Activated CD8-positive, alpha-beta memory T cell treated with anti-CD3 and anti-CD28 coated beads for 36 hours (primary cell): ENCODE data around the gene SLC35E1. TPM values are rescaled to one million over a fixed set of nuclear protein-coding genes. Genes with fewer than 3 reads are reported as not detected.

Source experiments
- CTCF ChIA-PET: fragments of 350-600 bp; sonication (Branson Sonifier 250); formaldehyde crosslinking; loops from one replicate; lab custom pipeline; 2021; ENCODE audit warnings: antibody characterized with exemption; lab: Charles Lee
- POLR2A ChIA-PET: fragments of 350-600 bp; sonication (Branson Sonifier 250); formaldehyde crosslinking; loops from one replicate; lab custom pipeline; 2021; ENCODE audit warnings: antibody characterized with exemption; lab: Charles Lee
- total RNA-seq, 2 experiments: library from RNA; stranded (reverse); gene quantifications; one replicate each; pipeline ENCODE4 v1.2.3, GENCODE V29; 2021

SLC35E1 gene
- 10 to 100 TPM; 54.3 to 56.1 TPM for total RNA-seq

- CTCF ChIA-PET, result interaction anchor here (0.9 to 2.1 kb wide), 3 partner anchors 13 to 54 kb away, joined by 3 to 14 read pairs (median 6); no protein-coding TSS in a partner anchor
- POLR2A ChIA-PET, result interaction anchor here (0.6 to 1.2 kb wide), 2 partner anchors 13 to 15 kb away, joined by 4 to 8 read pairs; no protein-coding TSS in a partner anchor
Measured at GRCh38 chr19:16572332-16573211, at the start of gene SLC35E1. SLC35E1 (minus strand) TSS chr19:16572415; CDS start chr19:16572364, 51 bp downstream.

GRCh38 chr19:16621165-16621800, 49.1 kb upstream of the SLC35E1 start:
- ChIA-PET POLR2A (no interaction called here), CTCF (no interaction called here)

DNA sequence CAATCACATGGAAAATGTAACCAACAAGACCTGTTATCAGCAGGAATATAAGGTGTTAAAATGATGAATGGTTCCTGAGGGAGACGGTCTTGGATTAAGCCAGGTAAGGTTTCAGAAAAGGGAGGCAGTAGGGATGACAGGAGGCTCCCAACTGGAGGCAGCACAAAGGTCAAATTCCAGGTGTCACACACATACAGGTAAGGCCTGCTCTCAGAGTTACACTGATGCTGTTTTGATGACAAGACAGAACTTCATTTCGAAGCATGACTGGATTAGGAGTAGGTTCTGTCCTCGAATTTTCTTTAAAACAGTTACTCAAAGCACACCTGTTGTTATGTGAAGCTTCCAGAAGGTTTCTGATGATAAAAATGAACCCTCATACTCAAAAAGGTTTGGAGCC, 48.4 kb upstream of the SLC35E1 start:
- ChIA-PET CTCF (interaction anchor here (0.6 kb wide), 1 partner anchor 66 kb away, joined by 3 read pairs; no protein-coding TSS in a partner anchor), POLR2A (no interaction called here)

DNA sequence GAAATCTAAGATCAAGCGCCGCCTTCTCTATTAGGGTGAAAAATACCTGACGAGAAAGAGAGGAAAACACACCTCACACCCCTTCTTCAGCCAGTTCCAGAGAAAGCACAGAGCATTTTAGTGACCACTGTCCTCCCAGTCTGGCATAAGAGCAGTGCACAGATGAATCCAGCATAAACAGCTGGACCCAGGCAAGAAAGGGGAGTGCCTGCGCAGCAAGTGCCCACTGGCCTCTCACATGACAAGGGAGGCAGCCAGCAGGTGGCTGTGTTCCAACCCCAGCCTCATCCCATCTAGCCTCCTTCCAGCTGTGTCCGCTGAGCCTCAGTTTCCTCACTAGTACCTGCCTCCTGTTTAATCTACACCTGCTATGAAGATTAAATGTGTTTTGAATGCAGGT, 47.8 kb upstream of the SLC35E1 start:
- ChIA-PET POLR2A (no interaction called here), CTCF (no interaction called here)

GRCh38 chr19:16619457-16619856, 47.2 kb upstream of the SLC35E1 start:
- ChIA-PET POLR2A (no interaction called here), CTCF (no interaction called here)

DNA sequence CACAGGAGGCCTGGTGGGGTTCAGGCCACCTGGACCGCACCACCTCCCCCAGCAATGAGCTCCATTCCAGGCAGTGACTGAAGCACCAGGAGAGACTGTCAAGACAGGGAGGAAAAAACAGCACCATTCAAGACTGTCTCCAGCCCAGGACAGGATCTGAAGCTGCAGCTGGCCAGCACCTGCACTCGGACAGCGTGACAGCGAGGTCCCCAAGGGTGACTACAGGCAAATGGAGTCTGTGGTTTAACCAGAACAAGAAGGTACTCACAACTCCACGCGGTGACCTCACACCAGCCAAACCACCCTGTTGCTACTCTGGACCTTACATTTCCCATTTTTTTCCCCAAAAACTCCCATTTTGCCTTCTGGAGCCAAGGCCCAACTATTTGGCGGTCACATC, 46.0 kb upstream of the SLC35E1 start:
- POLR2A ChIA-PET, result interaction anchor here (0.5 kb wide), 1 partner anchor 24 kb away, joined by 5 read pairs; no protein-coding TSS in a partner anchor
- CTCF ChIA-PET, result interaction anchor here (0.7 to 1.2 kb wide), 2 partner anchors 34 to 49 kb away, joined by 3 to 4 read pairs; no protein-coding TSS in a partner anchor

- POLR2A ChIA-PET, result no interaction called here
Measured at GRCh38 chr19:16615808-16616207, 43.6 kb upstream of the SLC35E1 start.

GRCh38 chr19:16614941-16615340, 42.7 kb upstream of the SLC35E1 start:
- POLR2A ChIA-PET, result interaction anchor here (0.6 to 0.7 kb wide), 2 partner anchors 40 to 121 kb away, joined by 3 to 4 read pairs; no protein-coding TSS in a partner anchor
- CTCF ChIA-PET, result no interaction called here

More at GRCh38 chr19:16615808-16616207, 43.6 kb upstream of the SLC35E1 start:
- CTCF ChIA-PET, result interaction anchor here (0.6 kb wide), 2 partner anchors 521 to 651 kb away, joined by 3 read pairs; no protein-coding TSS in a partner anchor

GRCh38 chr19:16613841-16614240, 41.6 kb upstream of the SLC35E1 start:
- ChIA-PET CTCF (no interaction called here), POLR2A (no interaction called here)

GRCh38 chr19:16612636-16613035, 40.4 kb upstream of the SLC35E1 start:
- POLR2A ChIA-PET, result no interaction called here

GRCh38 chr19:16611121-16611520, 38.9 kb upstream of the SLC35E1 start:
- POLR2A ChIA-PET, result no interaction called here
- CTCF ChIA-PET, result no interaction called here

More at GRCh38 chr19:16612636-16613035, 40.4 kb upstream of the SLC35E1 start:
- CTCF ChIA-PET, result no interaction called here

DNA sequence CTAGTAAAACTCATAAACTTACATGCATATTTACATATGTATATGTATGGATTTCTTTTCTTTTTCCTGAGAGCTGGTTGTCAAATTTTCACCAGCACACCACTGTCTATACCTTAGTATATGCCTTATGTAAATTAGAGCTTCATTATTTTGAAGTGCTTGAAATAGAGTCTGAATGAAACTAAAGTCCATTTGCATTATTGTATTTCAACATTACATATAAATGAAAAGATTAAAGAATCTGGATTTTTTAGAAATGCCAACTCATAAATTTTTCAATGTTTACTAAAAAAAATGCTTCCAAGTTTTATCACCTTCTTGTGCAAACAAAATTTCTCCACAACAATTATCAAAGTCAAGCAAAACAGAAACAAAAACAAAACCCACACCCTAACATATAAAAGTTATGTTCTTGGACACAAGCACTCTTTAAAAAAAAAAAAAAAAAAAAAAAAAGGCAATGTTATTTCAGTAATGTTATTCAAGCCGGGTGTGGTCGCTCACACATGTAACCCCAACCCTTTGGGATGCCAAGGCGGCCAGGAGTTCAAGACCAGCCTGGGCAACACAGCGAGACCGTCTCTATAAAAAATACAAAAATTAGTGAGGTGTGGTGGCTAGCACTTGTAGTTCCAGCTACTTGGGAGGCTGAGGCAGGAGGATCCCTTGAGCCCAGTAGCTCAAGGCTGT, 37.4 kb upstream of the SLC35E1 start:
- CTCF ChIA-PET, result interaction anchor here (0.6 to 0.9 kb wide), 2 partner anchors 81 to 162 kb away, joined by 3 to 4 read pairs; no protein-coding TSS in a partner anchor
- POLR2A ChIA-PET, result interaction anchor here (0.7 to 1.1 kb wide), 2 partner anchors 19 to 21 kb away, joined by 3 read pairs; partner anchors contain the start of gene MED26

DNA sequence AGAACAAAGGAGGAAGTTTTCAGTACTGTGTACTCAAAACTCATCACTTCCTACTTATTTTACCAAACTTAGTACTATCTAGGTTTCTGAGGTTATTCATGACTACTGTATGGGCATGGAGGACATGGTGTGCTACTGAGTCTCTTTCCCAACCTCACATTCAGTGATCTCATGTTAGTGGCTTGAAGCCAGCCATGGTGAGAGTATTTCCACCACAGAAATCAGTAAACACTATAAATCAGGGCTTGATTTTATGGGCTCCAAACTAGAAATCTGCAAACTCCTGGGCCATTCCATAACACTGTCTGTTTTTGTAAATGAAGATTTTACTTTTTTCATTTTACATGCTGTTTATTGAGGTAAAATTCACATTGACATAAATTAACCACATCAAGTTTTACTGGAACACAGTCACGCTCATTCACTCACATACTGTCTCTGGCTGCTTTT, 36.1 kb upstream of the SLC35E1 start:
- POLR2A ChIA-PET, result no interaction called here
- CTCF ChIA-PET, result interaction anchor here (0.6 kb wide), 1 partner anchor 106 kb away, joined by 4 read pairs; no protein-coding TSS in a partner anchor

- CTCF ChIA-PET, result interaction anchor here (0.6 kb wide), 1 partner anchor 106 kb away, joined by 4 read pairs; no protein-coding TSS in a partner anchor
- POLR2A ChIA-PET, result no interaction called here
Measured at GRCh38 chr19:16607819-16608218, 35.6 kb upstream of the SLC35E1 start.

DNA sequence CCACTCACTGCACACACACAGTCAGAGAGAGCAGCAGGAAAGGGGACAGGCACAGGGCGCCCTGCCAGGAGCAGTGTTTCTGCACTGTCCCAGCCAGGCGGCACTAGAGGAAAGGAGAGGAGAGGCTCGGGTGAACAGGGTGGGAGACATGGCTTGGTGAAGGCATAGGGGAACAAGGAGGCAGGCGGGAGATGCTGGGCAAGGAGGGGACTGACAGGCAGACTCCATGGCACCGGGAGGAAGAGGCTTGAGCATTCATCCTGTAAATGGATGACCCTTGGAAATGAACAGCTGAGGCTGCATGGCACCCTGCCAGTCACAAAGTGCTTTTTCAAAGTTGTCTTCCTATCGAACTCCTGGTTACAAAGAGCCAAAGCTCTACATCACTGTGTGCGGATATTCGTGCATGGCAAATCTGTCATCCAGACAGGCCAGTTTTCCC, 33.4 kb upstream of the SLC35E1 start:
- POLR2A ChIA-PET, result no interaction called here
- CTCF ChIA-PET, result no interaction called here

DNA sequence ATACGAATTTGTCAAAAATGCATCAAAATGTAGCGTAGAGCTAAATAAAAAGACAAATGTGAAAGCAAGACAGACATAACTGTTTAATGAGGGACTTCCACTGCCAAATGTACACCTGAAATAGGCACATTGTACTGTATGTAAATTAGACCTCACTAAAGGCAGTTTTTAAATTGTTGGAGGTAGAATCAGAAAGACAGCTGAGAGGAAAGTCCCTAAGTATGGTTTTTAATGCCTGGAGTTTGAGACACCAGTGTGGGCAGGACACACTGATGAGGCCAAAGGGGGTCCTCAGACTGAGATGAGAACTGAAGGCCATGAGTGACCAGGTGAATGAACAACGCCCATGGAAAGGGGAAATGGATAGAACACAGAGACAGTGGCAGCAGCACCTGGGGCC, 32.9 kb upstream of the SLC35E1 start:
- ChIA-PET CTCF (no interaction called here), POLR2A (no interaction called here)

GRCh38 chr19:16604615-16605014, 32.4 kb upstream of the SLC35E1 start:
- ChIA-PET POLR2A (no interaction called here), CTCF (no interaction called here)

DNA sequence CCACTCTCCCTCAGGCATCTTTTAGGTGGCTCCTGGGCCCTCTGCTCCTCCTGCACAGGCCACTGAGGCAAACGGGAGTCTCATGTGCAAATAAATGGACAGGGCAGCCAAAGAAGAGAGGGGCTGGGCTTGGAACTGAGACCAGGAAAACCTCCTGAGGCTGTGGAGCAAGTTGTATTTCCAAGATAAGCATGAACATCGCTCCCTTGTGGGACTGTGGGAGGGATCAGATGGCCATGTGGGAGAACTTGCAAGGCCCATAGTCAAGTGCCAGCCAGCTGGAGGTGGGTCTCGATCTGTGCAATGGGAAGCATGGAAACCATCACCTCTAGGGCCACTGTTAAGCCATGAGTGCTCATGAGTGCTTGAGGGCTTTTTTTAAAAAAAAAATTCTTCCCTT, 30.9 kb upstream of the SLC35E1 start:
- ChIA-PET CTCF (no interaction called here), POLR2A (no interaction called here)
